SK-N-SH (cell line): ENCODE measurements around the gene PAPPA2. TPM values are rescaled to one million over a fixed set of nuclear protein-coding genes. Genes with fewer than 3 reads are reported as not detected.

Source experiments
- CTCF ChIA-PET: fragments of 300-600, 350-600 bp; formaldehyde crosslinking; extraction: SDS; loops from one replicate; lab custom pipeline; 2021; lab: Yijun Ruan, JAX
- POLR2A ChIA-PET: fragments of 350-600 bp; sonication (Branson Sonifier 250); formaldehyde crosslinking; extraction: SDS; loops from one replicate; lab custom pipeline; 2020; ENCODE audit warnings: antibody characterized with exemption, inconsistent platforms; lab: Yijun Ruan, JAX
- DNase-seq: peaks from one replicate; pipeline ENCODE4 v3.0.0; 2012
- H2AFZ ChIP-seq: fragments of 200-600 bp; sonication (generic); 2 replicates; pipeline ENCODE4 v1.8.1; 2016; ENCODE audit warnings: antibody characterized with exemption, mild to moderate bottlenecking, low read depth
- H3F3A ChIP-seq: fragments of 200-600 bp; sonication (generic); replicated peaks from 2 replicates; pipeline ENCODE3; 2016; ENCODE audit warnings: antibody characterized with exemption, mild to moderate bottlenecking; ENCODE audit not compliant: insufficient read depth
- H3K27ac ChIP-seq, 2 experiments: fragments of 200-500 bp in 1 of 2; fragments of 200-600 bp in 1 of 2; sonication (Bioruptor generic) in 1 of 2; sonication (generic), shearing (Covaris generic) in 1 of 2; 2 replicates each; pipeline versions ENCODE4 v1.5.1 to v1.6.1; 2014 to 2016; ENCODE audit warnings: low read depth in 2 of 2, inconsistent platforms in 1 of 2, low read length in 1 of 2, mild to moderate bottlenecking in 1 of 2, mixed read lengths in 1 of 2
- H3K27me3 ChIP-seq: fragments of 200-600 bp; sonication (generic), shearing (Covaris generic); 2 replicates; pipeline ENCODE4 v1.6.1; 2016; ENCODE audit warnings: mixed run types; ENCODE audit not compliant: insufficient read depth
- H3K36me3 ChIP-seq, 2 experiments: fragments of 200-500 bp in 1 of 2; fragments of 200-600 bp in 1 of 2; sonication (Bioruptor generic) in 1 of 2; sonication (generic) in 1 of 2; replicated peaks in 1 of 2; 2 replicates each; pipeline versions ENCODE3 to v1.5.1; 2014 to 2016; ENCODE audit warnings: low read length in 1 of 2, mild to moderate bottlenecking in 1 of 2; ENCODE audit not compliant: insufficient read depth in 2 of 2, control insufficient read depth in 1 of 2
- H3K4me1 ChIP-seq, 2 experiments: fragments of 200-500 bp in 1 of 2; fragments of 200-600 bp in 1 of 2; sonication (Bioruptor generic) in 1 of 2; sonication (generic), shearing (Covaris generic) in 1 of 2; 2 replicates each; pipeline versions ENCODE4 v1.5.1 to v1.6.1; 2014 to 2016; ENCODE audit warnings: low read depth in 1 of 2, low read length in 1 of 2, mixed run types in 1 of 2; ENCODE audit not compliant: insufficient read depth in 2 of 2, control insufficient read depth in 1 of 2
- H3K4me2 ChIP-seq: fragments of 200-600 bp; sonication (generic), shearing (Covaris generic); 2 replicates; pipeline ENCODE4 v1.6.1; 2017; ENCODE audit warnings: mixed run types
- H3K4me3 ChIP-seq, 2 experiments: fragments of 200-500 bp in 1 of 2; fragments of 200-600 bp in 1 of 2; sonication (Bioruptor generic) in 1 of 2; sonication (generic), shearing (Covaris generic) in 1 of 2; 2 replicates each; pipeline versions ENCODE4 v1.5.1 to v1.8.1; 2014 to 2016; ENCODE audit warnings: low read depth in 2 of 2, inconsistent platforms in 1 of 2, low read length in 1 of 2, mild to moderate bottlenecking in 1 of 2, mixed read lengths in 1 of 2, moderate library complexity in 1 of 2
- H3K79me2 ChIP-seq: fragments of 200-600 bp; sonication (generic); 2 replicates; pipeline ENCODE4 v1.8.1; 2017; ENCODE audit warnings: mild to moderate bottlenecking; ENCODE audit not compliant: insufficient read depth
- H3K9ac ChIP-seq: fragments of 200-600 bp; sonication (generic); 2 replicates; pipeline ENCODE4 v1.6.1; 2017; ENCODE audit warnings: mixed run types
- H3K9me2 ChIP-seq: fragments of 200-600 bp; sonication (generic); 2 replicates; pipeline ENCODE4 v1.6.1; 2017; ENCODE audit warnings: mixed run types
- H3K9me3 ChIP-seq: fragments of 200-600 bp; sonication (generic); 2 replicates; pipeline ENCODE4 v1.6.1; 2017; ENCODE audit warnings: mixed run types, mild to moderate bottlenecking, moderate library complexity
- H4K20me1 ChIP-seq: fragments of 200-600 bp; sonication (generic); 2 replicates; pipeline ENCODE4 v1.6.1; 2017; ENCODE audit warnings: mild to moderate bottlenecking, mixed run types; ENCODE audit not compliant: insufficient read depth
- CHD2 ChIP-seq: fragments of 150-350 bp; IDR thresholded peaks from 2 replicates; pipeline ENCODE4 v1.6.1; 2018; ENCODE audit warnings: low read length; ENCODE audit not compliant: partially characterized antibody
- CTCF ChIP-seq: fragments of 200-600 bp; sonication (generic); IDR thresholded peaks from 2 replicates; pipeline ENCODE4 v1.6.1; 2017; ENCODE audit warnings: antibody characterized with exemption, mild to moderate bottlenecking, moderate library complexity
- ELF1 ChIP-seq: IDR thresholded peaks from 2 replicates; pipeline ENCODE4 v1.4.0; 2012
- EP300 ChIP-seq, 2 experiments: IDR thresholded peaks; 2 replicates each; pipeline versions ENCODE4 v1.4.0 to v1.6.1; 2012; ENCODE audit warnings: borderline replicate concordance in 1 of 2, low read depth in 1 of 2, low read length in 1 of 2
- EZH2phosphoT487 ChIP-seq: fragments of 200-600 bp; sonication (generic); IDR thresholded peaks from 2 replicates; pipeline ENCODE4 v1.6.1; 2017; ENCODE audit warnings: low read depth, mixed run types, mild to moderate bottlenecking, antibody characterized with exemption, moderate library complexity, borderline replicate concordance
- FOXJ3 ChIP-seq: sonication (generic); formaldehyde crosslinking; IDR thresholded peaks from 2 replicates; pipeline ENCODE4 v1.5.1; 2020; ENCODE audit warnings: mild to moderate bottlenecking, missing genetic modification reagents
- FOXM1 ChIP-seq: IDR thresholded peaks from 2 replicates; pipeline ENCODE4 v1.4.0; 2012; ENCODE audit warnings: low read depth, mild to moderate bottlenecking
- GABPA ChIP-seq: IDR thresholded peaks from 2 replicates; pipeline ENCODE4 v1.4.0; 2012; ENCODE audit warnings: low read depth, mild to moderate bottlenecking
- GATA2 ChIP-seq: sonication (generic); formaldehyde crosslinking; IDR thresholded peaks from 2 replicates; pipeline ENCODE4 v1.5.0; 2020; ENCODE audit warnings: mild to moderate bottlenecking, missing genetic modification reagents
- IRF3 ChIP-seq: fragments of 150-350 bp; IDR thresholded peaks from 2 replicates; pipeline ENCODE4 v1.6.1; 2016; ENCODE audit warnings: mild to moderate bottlenecking, low read depth, low read length
- JUND ChIP-seq: IDR thresholded peaks from 2 replicates; pipeline ENCODE4 v1.4.0; 2012
- MAX ChIP-seq: IDR thresholded peaks from 2 replicates; pipeline ENCODE4 v1.4.0; 2012; ENCODE audit warnings: low read depth
- MEF2A ChIP-seq: IDR thresholded peaks from 2 replicates; pipeline ENCODE4 v1.4.0; 2012; ENCODE audit warnings: low read depth, borderline replicate concordance
- MXI1 ChIP-seq: IDR thresholded peaks from 2 replicates; pipeline ENCODE4 v1.6.1; 2012; ENCODE audit warnings: mild to moderate bottlenecking, low read depth, low read length, improper control_type of control experiment
- NFIC ChIP-seq: IDR thresholded peaks from 2 replicates; pipeline ENCODE4 v1.4.0; 2012; ENCODE audit warnings: borderline replicate concordance
- NRF1 ChIP-seq: IDR thresholded peaks from 2 replicates; pipeline ENCODE4 v1.6.1; 2012; ENCODE audit warnings: low read depth, mild to moderate bottlenecking, low read length
- POLR2AphosphoS5 ChIP-seq: IDR thresholded peaks from 2 replicates; pipeline ENCODE4 v1.6.1; 2012; ENCODE audit warnings: low read depth, low read length
- RAD21 ChIP-seq: IDR thresholded peaks from 2 replicates; pipeline ENCODE4 v1.6.1; 2012; ENCODE audit warnings: mild to moderate bottlenecking, low read length
- RCOR1 ChIP-seq: fragments of 150-350 bp; IDR thresholded peaks from 2 replicates; pipeline ENCODE4 v1.6.1; 2017; ENCODE audit warnings: antibody characterized with exemption, low read length
- RFX5 ChIP-seq: IDR thresholded peaks from 2 replicates; pipeline ENCODE4 v1.6.1; 2012; ENCODE audit warnings: mild to moderate bottlenecking, improper control_type of control experiment, low read length
- RXRA ChIP-seq: IDR thresholded peaks from 2 replicates; pipeline ENCODE4 v1.4.0; 2012; ENCODE audit warnings: low read depth, mild to moderate bottlenecking, borderline replicate concordance
- SIN3A ChIP-seq: IDR thresholded peaks from 2 replicates; pipeline ENCODE4 v1.6.1; 2012; ENCODE audit warnings: low read depth, mild to moderate bottlenecking, low read length, moderate library complexity, borderline replicate concordance
- SMC3 ChIP-seq: IDR thresholded peaks from 2 replicates; pipeline ENCODE4 v1.6.1; 2012; ENCODE audit warnings: low read depth, low read length, improper control_type of control experiment
- TAF1 ChIP-seq: IDR thresholded peaks from 2 replicates; pipeline ENCODE4 v1.6.1; 2012; ENCODE audit warnings: low read depth, mild to moderate bottlenecking, low read length, moderate library complexity, borderline replicate concordance
- TCF12 ChIP-seq: IDR thresholded peaks from 2 replicates; pipeline ENCODE4 v1.4.0; 2012
- TEAD4 ChIP-seq: IDR thresholded peaks from 2 replicates; pipeline ENCODE4 v1.4.0; 2012; ENCODE audit warnings: mild to moderate bottlenecking, borderline replicate concordance; ENCODE audit not compliant: insufficient read depth
- WGBS: methylation state at CpG from one replicate; pipeline ENCODE4 v1.1.6; 2017; ENCODE audit warnings: low lambda C conversion rate; 5-methylcytosine and 5-hydroxymethylcytosine counted together
- polyA plus RNA-seq, 3 experiments: library from polyadenylated mRNA; depleted of rRNA; stranded (reverse); fragments of >200 nt; gene quantifications; 2 replicates each; pipeline ENCODE4 v1.2.3, GENCODE V29; 2012
- TF ChIP-seq, protein P1 (sequence below): IDR thresholded peaks from 2 replicates; pipeline ENCODE4 v1.4.0; 2012; ENCODE audit warnings: low read depth, borderline replicate concordance
- TF ChIP-seq, protein P2 (sequence below): IDR thresholded peaks from 2 replicates; pipeline ENCODE4 v1.6.1; 2012; ENCODE audit warnings: mild to moderate bottlenecking, low read depth, low read length, moderate library complexity

The PAPPA2 gene
- polyA plus RNA-seq, 1 of the 3 experiments (the other 2 are of a cell fraction), result 0.02 TPM

DNA sequence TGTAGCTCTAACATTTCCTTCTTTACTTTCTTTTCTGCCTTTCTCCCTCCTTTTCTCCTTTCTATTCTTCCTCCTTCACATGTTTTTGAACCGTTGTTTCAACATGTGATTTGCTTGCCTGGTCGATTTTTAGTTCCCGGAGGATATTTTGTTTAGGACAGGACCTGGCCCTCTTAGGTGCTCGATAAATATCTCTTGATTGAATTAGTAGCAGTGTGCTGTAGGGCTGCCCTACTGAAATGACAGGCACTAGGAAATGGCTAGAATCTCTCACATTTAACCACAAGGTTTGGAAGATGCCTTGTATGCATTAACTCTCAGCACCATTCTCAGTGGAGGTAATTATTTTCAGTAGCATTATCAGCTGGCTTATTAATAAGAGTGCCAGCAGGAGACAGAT is 305.6 kb downstream of the PAPPA2 start:
- H3K9me2 ChIP-seq, result no peaks in the 10 kb centered on the region
- CTCF ChIA-PET, result interaction anchor here (1.4 to 1.5 kb wide), 3 partner anchors 163 to 209 kb away, joined by 4 to 6 read pairs (median 4); no protein-coding TSS in a partner anchor
- DNase-seq, result peak; percentile 45
- H3K27me3 ChIP-seq, result no peaks in the 10 kb centered on the region
- H3F3A ChIP-seq, result no peaks in the 10 kb centered on the region
- H4K20me1 ChIP-seq, result no peaks in the 10 kb centered on the region
- no peak overlapping the region for H3K4me2 ChIP-seq
- no peaks in the 10 kb centered on the region for H3K79me2 ChIP-seq
- 6% methylated on average over 4 of the region's 4 CpGs for WGBS
- H3K4me3 ChIP-seq, result no peak overlapping the region
- POLR2A ChIA-PET, result no interaction called here
- H3K9ac ChIP-seq, result no peak overlapping the region
- H3K36me3 ChIP-seq, result no peaks in the 10 kb centered on the region
- no peaks in the 10 kb centered on the region for H3K9me3 ChIP-seq
- H3K27ac ChIP-seq, result no peak overlapping the region; a peak in 1 of 4 replicates
- H3K4me1 ChIP-seq, result peaks cover 0 to 14% of the 10 kb centered on the region in 2 experiments; a peak in 2 of 4 replicates
- H2AFZ ChIP-seq, result no peak overlapping the region
- TF ChIP-seq RCOR1 (0 out of 2 replicates have a peak, but pooled peaks have one; percentile 42), EZH2phosphoT487 (no peak), RFX5 (no peak), RXRA (no peak), CTCF (no peak), FOXJ3 (CRISPR knock-in tag) (peak; percentile 74), NRF1 (no peak), EP300 (IDR thresholded peaks at IDR 0.05; ENCODE audit: borderline replicate concordance in 1 of 2, low read depth in 1 of 2, low read length in 1 of 2) (peak in 1 of 2 experiments; percentile 79; a peak in 2 of 4 replicates), MEF2A (no peak), IRF3 (no peak), TCF12 (no peak), POLR2AphosphoS5 (no peak), SIN3A (no peak), FOXM1 (no peak), SMC3 (no peak), TAF1 (no peak), GABPA (no peak), ELF1 (no peak), TEAD4 (no peak), MAX (no peak), NFIC (no peak), GATA2 (peak; percentile 75), JUND (no peak), MXI1 (peak; percentile 38; the same call in 1 of the 2 replicates), CHD2 (peak; percentile 47), RAD21 (no peak)
- TF ChIP-seq, protein P1, sequence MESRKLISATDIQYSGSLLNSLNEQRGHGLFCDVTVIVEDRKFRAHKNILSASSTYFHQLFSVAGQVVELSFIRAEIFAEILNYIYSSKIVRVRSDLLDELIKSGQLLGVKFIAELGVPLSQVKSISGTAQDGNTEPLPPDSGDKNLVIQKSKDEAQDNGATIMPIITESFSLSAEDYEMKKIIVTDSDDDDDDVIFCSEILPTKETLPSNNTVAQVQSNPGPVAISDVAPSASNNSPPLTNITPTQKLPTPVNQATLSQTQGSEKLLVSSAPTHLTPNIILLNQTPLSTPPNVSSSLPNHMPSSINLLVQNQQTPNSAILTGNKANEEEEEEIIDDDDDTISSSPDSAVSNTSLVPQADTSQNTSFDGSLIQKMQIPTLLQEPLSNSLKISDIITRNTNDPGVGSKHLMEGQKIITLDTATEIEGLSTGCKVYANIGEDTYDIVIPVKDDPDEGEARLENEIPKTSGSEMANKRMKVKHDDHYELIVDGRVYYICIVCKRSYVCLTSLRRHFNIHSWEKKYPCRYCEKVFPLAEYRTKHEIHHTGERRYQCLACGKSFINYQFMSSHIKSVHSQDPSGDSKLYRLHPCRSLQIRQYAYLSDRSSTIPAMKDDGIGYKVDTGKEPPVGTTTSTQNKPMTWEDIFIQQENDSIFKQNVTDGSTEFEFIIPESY, result no peak
- TF ChIP-seq, protein P2, sequence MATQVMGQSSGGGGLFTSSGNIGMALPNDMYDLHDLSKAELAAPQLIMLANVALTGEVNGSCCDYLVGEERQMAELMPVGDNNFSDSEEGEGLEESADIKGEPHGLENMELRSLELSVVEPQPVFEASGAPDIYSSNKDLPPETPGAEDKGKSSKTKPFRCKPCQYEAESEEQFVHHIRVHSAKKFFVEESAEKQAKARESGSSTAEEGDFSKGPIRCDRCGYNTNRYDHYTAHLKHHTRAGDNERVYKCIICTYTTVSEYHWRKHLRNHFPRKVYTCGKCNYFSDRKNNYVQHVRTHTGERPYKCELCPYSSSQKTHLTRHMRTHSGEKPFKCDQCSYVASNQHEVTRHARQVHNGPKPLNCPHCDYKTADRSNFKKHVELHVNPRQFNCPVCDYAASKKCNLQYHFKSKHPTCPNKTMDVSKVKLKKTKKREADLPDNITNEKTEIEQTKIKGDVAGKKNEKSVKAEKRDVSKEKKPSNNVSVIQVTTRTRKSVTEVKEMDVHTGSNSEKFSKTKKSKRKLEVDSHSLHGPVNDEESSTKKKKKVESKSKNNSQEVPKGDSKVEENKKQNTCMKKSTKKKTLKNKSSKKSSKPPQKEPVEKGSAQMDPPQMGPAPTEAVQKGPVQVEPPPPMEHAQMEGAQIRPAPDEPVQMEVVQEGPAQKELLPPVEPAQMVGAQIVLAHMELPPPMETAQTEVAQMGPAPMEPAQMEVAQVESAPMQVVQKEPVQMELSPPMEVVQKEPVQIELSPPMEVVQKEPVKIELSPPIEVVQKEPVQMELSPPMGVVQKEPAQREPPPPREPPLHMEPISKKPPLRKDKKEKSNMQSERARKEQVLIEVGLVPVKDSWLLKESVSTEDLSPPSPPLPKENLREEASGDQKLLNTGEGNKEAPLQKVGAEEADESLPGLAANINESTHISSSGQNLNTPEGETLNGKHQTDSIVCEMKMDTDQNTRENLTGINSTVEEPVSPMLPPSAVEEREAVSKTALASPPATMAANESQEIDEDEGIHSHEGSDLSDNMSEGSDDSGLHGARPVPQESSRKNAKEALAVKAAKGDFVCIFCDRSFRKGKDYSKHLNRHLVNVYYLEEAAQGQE, result no peak
